HG02884 (cell line): Measurements from ENCODE around the gene TBC1D3B.
"Not testable (repeated sequence)": the region's sequence is repeated elsewhere in the genome, so short reads cannot be mapped to it uniquely, and the experiment has no call there.

Experiments used
- ATAC-seq: cut with Tn5 transposase; IDR thresholded peaks from one replicate; pipeline ENCODE4 v1.9.1; 2021; ENCODE audit warnings: mild to moderate bottlenecking, moderate library complexity; ENCODE audit not compliant: unreplicated experiment

The TBC1D3B gene

DNA sequence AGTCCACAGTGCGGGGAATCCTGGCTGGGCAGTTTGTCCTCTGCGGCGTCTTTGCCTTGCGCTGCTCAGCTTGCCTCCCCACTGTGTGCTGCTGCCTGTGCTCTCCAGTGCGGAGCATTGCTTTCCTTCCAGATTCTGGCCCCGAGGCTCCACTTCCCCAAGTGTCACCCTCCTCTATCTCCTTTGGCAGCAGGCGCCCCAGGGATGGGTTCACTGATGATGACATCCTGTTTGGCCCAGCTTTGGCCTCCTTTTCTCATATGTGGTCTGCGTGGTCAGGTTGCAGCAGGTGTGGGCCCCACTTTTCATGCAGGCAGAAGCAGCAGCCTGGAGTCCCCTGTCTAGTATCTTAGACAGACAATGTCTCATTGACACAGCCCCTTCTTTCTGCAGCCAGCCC is 25.1 kb upstream of the TBC1D3B start:
- ATAC-seq = not testable (repeated sequence)

GRCh38 chr17:36201102-36201501 is 24.7 kb upstream of the TBC1D3B start:
- ATAC-seq = not testable (repeated sequence)

DNA sequence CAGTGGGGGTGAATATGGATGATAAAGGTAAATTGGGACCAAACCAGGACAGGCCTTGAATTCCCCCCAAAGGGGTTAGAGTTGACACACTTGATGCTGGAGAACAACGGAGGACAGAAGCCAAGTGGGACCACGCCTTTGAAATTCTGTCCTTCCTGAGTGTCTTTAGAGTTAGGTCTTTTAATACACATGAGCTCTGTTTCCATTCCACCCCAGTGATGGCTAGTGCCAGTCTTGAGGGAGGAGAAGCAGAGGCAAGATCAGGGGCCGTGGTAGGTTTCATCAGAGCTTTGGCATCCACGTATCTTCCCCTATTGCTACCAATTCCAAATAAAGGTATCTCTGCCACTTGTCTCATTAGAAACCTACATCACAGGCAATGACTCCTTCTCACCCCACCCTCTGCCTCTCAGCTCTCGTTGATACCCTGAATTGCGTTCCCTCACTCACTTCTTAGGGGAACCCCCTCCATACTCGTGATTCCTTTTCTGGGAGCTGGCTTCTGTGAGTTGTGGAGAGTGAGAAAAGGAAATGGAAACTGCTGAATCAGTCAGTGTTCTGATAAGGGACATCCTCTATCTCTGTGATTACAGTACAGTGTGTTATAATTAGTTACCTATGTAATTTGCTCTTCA is 22.5 kb upstream of the TBC1D3B start:
- ATAC-seq = no peak

- ATAC-seq = peak; percentile 26
Measured at GRCh38 chr17:36197387-36197703, 20.9 kb upstream of the TBC1D3B start.

DNA sequence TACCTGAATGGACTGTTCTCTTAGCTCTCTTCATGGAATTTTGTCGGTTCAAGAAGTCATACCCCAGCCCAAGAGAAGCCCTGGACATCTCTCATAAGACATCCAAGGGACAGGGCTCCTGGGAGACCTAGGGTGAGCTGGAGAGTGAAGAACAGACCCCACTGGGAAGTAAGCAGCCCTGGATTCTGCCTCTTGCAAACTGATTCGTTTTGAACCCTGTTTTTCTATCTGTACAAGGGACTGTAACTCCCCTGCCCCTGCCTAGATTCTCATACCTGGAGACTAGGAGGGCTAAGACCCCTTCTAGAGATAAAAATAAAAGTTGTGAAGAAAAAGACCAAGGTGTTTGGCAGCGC is 19.7 kb upstream of the TBC1D3B start:
- no peak for ATAC-seq

GRCh38 chr17:36195434-36196130 is 19.1 kb upstream of the TBC1D3B start:
- ATAC-seq = no peak

- not testable (repeated sequence) for ATAC-seq
Measured at GRCh38 chr17:36194832-36195433, 18.5 kb upstream of the TBC1D3B start.

GRCh38 chr17:36194147-36194831 is 17.9 kb upstream of the TBC1D3B start:
- not testable (repeated sequence) for ATAC-seq

DNA sequence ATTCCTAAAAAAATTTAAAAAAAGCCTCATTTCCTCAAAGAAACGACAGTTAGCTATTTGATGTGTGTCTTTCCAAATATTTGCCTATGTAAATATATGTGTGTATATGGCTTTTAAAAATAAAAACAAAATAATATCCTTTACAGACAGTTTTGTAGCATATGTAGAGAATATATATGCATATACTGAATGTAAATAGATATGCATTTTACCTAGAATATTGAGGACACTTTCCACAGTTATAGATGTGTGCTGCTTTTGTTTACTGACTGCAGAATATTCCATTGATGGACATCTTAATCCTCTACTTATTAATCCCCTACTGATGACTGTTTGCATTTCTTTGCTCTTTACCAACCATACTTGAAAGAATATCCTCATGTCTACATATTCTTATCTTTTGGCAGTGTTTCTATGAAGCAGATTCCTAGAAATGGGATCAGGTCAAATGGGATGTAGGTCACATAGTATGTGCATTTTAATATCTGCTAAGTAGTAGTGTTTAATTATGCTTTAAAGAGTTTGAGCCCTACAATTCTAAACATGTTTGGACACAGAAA is 16.9 kb upstream of the TBC1D3B start:
- no peak for ATAC-seq

GRCh38 chr17:36190549-36191330 is 14.3 kb upstream of the TBC1D3B start:
- not testable (repeated sequence) for ATAC-seq

- not testable (repeated sequence) for ATAC-seq
Measured at GRCh38 chr17:36189993-36190392, 13.6 kb upstream of the TBC1D3B start.

DNA sequence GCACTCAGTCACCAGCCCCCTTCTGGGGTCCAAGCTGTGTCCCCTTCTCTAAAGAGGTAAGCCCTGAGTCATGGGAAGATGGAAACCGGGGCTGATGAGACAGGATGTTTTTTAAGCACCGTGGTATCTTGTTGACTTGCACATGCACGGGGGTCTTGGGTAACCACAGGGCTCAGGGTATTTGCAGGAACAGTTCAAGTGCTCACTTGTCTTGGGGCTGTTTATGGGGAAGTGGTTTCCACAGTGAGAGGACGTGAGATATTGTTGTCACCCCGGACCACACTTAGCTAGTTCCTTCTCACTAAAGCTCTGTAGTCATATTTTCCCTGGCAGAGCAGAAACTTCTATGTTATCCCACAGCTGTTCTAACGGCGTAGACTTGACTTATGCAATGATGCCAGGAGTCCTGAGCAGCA is 12.5 kb upstream of the TBC1D3B start:
- ATAC-seq = no peak

DNA sequence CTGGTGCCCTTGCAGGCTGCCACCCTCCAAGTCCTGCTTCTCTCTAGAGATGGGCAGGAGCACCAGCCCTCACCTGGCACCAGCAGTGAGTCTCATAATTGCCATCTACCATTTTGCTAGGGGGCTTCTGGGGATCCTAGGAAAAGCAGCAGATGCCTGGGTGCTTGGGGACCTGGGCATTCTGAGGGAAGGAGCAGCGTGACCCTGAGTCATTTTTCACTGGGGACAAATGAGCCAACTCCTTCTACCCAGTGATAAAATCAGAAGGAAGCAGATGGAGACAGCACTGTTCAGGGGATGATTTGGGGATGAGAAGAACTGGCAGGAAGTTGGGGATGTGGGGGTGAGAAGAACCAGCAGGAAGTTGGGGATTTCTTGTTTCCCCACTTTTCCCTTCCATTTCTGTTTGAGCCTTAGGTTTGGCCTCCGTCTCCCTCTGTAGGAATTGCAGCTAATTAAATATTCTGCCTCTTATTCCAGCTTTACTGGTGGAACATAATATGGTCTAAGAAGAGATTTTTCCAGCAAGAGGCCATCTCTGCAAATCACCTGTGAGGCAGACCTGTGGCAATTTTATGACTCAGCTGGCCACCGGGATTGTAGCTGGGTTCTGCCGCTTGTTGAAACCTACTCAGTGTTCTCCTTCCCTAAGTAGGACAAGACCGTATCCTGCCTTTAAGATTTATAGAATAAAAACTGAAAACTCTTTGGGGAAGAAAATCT is 11.7 kb upstream of the TBC1D3B start:
- ATAC-seq = not testable (repeated sequence)

GRCh38 chr17:36186810-36187763 is 10.7 kb upstream of the TBC1D3B start:
- not testable (repeated sequence) for ATAC-seq

DNA sequence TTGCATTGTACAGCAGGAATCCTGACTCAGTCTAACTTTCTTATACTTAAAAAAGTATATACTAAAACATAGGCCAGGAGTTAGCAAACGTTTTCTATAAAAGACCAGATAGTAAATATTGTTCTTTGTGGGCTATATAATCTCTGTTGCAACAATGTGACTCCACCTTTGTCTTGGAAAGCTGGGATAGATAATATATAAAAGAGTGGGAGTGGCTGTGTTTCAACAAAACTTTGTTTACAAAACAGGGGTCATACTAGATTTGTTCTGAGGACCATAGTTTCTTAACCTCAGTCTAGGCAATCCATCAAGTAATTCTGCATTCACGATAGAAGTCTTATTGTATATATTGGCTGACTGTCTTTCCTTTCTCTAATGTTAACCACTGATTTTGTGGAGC is 9.0 kb upstream of the TBC1D3B start:
- ATAC-seq = no peak

DNA sequence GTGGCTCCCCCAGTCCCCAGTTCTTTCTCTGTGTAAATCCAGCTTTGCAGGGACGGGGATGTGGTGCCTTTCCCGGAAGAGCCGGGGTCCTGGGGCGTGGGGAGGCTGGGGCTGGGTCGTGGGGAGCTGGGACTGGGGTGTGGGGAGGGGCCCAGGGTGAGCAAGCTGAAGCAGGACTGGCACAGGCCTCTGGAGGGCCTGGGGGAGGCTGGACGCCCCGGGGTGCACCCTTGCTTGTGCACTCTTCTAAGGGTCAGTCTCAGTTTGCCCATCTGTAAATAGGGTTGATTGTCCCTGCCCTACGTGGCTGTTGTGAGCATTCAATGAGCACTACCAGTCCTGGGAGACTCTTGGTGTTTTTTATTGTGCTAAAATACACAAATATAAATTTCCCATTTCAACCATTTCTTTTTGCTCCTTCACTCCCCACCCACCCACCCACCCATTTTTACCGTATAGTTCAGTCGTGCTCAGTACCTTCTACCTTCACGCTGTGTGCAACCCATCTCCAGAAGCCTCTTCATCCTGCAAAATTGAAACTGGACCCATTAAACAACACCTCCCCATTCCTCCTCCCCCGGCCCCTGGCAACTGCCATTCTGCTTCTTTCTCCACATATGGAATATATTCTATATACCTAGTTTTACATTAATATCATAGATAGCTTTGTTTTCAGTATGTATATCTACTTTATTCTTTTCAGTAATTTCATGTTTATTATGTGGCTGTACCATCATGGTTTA is 7.8 kb upstream of the TBC1D3B start:
- no peak for ATAC-seq

GRCh38 chr17:36183001-36183971 is 6.8 kb upstream of the TBC1D3B start:
- ATAC-seq = no peak
